ENCODE results near the gene TOM1L2.
A peak's percentile ranks its signal among the peaks of the same experiment; 100 is the strongest.

Gene TOM1L2

DNA sequence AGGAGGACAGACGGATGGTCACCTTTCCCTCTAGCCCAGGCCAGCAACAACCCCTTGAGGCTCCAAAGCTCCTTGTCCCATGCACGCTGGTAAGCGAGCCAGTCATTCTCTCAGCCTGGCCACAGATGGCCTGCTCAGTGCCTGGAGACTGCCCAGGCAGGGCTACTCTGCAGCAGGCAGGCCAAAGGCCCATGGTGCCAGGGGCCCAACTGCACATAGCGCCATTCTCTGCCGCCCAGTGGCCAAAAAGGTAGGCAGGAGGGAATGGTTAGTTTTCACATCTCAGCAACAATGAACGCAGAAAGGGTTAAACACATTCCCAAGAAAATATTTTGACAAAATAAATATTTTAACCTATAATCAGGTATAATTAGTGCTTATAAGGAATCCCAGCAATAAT lies 127.7 kb downstream of the TOM1L2 start:
- DNase-seq = no peak

GRCh38 chr17:17844079-17844478 lies 128.1 kb downstream of the TOM1L2 start:
- DNase-seq = no peak

- DNase-seq = no peak
Observed at GRCh38 chr17:17843096-17843495, 129.1 kb downstream of the TOM1L2 start.

DNA sequence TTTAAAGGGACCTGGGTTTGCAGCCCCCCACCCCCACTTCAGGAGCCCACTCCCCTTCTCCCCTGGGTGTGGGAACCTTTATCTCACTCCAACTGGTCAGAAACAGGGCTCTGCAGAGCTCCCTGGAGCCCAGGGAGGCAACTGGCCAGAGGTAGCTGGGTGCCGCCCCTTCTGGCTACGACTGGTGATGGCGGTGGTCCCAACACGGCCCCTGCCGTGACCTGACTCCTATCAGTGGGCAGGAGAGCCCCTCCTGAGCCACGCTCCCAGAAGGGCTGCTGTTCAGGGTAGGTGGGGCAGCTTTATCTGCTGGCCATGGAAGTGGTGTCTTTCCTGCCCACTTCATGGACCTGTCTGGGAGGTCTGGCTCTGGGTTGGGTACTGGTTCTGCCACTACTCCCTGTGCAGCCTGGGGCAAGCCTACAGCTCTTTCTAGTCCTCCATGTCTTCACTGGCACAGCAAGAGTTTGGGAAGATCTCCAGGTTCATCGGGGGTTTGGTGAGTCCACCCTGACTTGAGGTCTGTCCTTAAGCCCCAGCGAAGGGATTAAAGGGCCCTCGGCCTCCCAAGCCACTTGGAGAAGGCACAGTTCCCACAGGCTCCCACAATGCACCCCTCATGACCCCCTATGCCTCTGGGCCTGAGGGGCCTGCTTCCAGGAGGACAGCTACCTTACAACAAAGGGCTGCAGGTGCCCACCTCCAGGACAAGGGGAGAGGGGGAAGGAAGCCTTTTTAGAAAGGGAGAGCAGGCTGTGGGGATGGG lies 129.9 kb downstream of the TOM1L2 start:
- no peak for DNase-seq

GRCh38 chr17:17841601-17842025 lies 130.6 kb downstream of the TOM1L2 start:
- DNase-seq = no peak

GRCh38 chr17:17840751-17841591 lies 131.2 kb downstream of the TOM1L2 start:
- no peak for DNase-seq

DNA sequence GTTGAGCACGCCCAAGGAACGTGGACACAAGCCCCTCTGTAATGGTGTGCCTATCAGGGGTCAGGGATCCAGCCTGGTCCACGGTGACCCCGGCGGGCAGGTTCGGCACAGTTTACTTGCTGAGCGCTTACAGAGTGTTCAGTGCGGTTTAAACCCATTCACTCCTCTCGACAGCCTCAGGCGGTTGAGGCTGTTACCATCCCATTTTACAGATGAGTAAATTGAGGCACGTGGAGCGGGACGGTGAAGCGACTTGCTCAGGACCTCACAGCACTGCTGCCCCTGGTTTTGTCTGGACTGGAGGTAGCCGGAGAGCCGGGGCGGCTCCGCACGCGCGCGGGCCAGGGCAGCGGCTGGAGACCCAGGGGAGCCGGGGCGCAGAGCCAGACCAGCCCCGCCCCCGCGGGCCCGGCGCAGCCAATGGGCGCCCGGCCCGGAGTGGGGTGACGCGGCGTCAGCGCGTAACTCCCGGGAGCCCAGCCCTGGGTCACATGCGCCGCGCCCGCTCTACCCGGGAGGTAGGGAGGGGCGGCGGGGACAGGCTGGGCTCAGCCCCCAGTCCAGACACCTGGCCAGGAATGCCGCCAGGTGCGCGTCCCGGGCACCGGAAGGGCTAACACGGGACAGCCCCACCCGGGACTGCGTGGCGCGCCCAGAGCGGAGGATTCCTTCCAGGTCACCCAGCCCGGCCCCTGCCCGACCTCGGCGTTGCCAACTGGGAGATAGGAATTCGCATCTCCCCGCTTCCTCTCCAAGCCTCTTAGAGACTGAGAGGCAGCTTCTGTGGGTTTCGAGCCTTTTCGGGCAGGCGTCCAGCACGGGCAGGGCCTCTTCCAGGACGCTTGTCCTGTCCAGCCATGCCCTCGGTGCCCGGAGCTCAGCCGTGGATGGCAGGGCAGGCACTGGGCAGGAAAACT lies 132.2 kb downstream of the TOM1L2 start:
- peak; percentile 92 for DNase-seq

GRCh38 chr17:17837966-17838962 lies 133.9 kb downstream of the TOM1L2 start:
- DNase-seq = no peak

DNA sequence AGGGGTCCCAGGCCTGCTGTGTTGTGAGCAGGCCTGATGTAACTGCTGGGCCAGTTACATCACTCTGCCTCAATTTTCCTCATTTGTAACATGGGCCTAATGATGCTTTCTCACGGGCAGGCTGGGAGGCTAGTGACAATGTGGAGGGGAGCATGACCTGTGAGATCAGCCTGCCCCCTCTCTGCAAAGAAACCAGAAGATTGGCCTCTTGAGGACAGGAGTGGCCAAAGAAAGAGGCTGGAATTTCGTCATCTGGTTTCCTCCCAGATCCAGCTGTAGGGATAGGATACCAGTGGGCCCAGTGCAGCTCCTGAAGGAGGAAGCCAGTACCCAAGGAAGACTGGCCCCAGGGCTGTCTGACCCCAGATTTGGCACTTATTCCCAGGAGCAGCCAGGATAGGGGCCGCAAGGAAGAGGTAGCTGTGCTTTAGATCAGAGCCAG lies 134.8 kb downstream of the TOM1L2 start:
- no peak for DNase-seq

- DNase-seq = peak; percentile 77
Observed at GRCh38 chr17:17836818-17837379, 135.3 kb downstream of the TOM1L2 start, which contains the start of gene SREBF1. SREBF1 (minus strand) TSS chr17:17836986; CDS start chr17:17836817, 169 bp downstream.

DNA sequence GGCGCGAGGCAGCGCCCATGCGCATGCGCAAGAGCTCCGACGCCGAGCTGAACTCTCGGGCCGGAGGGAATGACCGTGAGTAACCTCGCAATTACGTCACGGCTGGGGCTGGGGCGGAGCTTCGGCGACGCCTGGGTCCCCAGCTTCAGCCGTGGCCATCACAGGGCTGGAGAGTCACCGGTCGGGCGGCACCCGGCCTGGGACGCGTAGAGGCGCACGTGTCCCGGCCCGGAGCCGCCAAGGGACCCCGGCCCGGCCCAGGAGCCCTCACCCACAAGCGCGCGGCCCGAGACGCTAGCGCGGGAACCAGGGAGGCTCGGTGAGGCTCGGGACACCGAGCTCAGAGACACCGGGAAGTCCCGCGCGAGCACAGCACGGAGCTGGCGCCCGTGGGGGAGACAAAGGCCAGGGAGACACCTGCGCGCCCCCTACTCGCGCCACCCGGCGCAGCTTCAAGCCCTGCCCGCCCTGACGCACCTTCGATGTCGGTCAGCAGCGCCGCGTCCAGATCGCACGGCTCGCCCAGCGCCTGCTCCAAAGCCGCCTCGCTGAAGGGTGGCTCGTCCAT lies 135.9 kb downstream of the TOM1L2 start:
- DNase-seq = peak; percentile 98

DNA sequence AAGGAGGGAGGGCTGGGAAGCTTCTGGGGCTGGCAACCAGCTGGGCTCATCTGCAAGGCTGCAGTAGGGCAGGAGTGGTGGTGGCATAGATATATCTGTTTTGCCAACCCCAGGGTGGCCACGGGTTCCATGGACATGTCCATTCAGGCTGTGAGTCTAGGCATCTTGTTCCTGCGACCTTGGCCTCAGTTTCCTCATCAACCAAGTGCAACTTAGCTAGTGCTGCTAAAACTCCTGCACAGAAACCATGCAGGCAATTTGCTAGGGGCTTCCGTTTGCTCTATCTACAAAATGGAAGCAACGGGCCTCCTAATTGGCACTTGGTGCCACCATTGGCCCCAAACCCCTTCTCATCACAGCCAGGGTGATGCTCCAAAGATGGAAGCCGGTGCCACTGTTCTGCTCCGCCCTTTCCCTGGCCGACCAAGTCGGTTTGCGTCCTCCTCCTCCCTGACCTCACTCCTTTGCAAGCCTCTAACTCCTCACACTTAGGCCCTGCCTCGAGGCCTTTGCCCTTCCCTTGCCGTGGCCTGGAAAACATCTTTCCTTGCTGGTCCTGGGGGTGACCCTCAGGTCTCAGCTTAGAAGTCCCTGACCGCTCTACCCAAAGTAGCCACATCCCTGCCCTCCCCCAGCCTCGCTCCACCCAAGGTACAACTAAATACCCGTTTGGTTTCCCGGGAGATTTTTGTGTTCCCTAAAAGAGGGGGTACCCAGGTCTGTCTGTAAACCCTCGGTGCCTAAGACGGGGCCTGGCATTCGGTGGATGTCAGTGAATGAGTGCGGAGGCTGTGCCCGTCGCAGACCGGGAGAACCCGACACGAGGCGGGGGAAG lies 136.6 kb downstream of the TOM1L2 start:
- DNase-seq = no peak

GRCh38 chr17:17834974-17835373 lies 137.2 kb downstream of the TOM1L2 start:
- DNase-seq = no peak

DNA sequence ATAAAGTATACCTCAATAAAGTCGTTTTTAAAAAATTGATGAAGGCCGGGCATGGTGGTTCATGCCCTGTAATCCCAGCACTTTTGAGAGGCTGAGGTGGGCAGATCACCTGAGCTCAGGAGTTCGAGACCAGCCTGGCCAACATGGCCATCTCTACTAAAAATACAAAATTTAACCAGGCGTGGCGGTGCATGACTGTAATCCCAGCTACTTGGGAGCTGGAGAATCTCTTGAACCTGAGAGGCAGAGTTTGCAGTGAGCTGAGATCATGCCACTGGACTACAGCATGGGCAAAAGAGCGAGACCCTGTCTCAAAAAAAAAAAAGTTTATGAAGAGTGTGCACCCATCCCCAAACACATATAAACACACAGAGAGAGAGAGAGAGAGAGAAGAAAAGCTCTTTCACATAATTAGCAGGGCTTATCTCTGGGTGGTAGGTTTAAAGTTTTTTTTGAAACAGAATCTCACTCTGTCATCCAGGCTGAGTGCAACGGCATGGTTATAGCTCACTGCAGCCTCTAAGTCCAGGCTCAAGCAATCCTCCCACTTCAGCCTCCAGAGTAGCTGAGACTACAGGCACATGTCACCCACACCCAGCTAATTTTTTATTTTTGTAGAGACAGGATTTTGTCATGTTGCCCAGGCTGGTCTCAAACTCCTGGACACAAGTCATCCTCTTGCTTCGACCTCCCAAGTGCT lies 138.4 kb downstream of the TOM1L2 start:
- DNase-seq = no peak

GRCh38 chr17:17832032-17832363 lies 140.2 kb downstream of the TOM1L2 start:
- DNase-seq = no peak

DNA sequence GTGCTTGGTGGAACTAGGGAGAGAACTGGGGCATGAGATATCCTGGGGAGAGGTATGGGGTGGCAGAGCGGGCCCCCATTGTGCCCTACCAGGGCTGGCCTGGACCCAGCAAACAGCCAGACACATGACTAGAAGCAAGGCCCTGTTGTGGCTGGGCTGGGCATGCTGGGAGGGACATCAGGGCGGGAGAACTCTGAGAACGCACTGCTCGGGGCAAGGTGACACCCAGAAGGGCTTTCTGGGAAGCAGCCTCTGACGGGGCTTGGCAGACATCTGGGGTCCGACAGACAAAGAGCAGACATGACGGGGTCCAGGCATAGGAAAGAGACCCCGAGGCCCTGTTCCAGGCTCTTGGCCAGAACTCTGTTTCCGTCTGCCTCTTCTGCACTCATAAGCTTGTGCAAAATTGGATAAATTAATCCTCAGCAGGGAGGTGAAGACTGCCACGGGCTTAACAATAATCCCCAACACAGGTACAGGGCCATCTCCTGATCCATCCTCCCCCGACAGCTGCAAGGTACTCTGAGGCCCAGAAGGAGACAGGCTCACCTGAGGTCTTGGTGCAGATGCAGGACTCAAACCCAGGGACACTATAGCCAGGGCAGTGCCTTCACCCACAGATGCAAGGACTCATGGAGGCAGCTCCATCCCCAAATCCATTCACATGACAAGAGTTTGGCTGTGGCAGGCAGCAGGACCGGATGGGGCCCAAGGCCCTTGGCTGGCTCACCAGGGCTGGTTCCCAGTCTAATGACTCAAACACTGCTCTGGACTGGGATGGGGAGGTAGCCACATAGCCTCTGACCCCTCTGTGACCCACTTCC lies 140.8 kb downstream of the TOM1L2 start:
- no peak for DNase-seq

- no peak for DNase-seq
Observed at GRCh38 chr17:17830740-17831207, 141.4 kb downstream of the TOM1L2 start.

DNA sequence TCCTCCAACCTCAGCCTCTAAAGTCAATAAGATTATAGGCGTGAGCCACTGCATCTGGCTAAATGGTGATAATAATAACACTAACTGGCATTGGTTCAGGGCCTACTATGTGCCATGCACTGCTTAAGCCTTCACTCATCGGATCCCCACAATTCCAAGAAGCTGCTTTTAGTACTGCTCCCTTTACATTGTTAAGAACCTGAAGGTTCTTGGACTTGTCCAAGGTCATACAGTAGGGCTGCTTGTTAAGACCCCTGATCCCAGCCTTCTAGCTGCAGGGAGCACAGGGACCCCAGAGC lies 142.0 kb downstream of the TOM1L2 start:
- no peak for DNase-seq

Data from activated CD4-positive, alpha-beta T cell treated with anti-CD3 and anti-CD28 coated beads, Interleukin-2, Interleukin-6, amounts not matched to agents 100 ng/mL and 50 ng/mL, durations not matched to agents 16 hours and 8 hours (primary cell).